H1 (cell line): ENCODE results near the gene PROK2. TPM values are rescaled to one million over a fixed set of nuclear protein-coding genes. Genes with fewer than 3 reads are reported as not detected.

Experiments used
- CTCF ChIA-PET: fragments of 300-600 bp; sonication (Branson Sonifier 250); formaldehyde crosslinking; loops from one replicate; lab custom pipeline; 2021; ENCODE audit not compliant: partially characterized antibody; lab: Charles Lee
- POLR2A ChIA-PET: fragments of 300-600 bp; sonication (Branson Sonifier 250); formaldehyde crosslinking; loops from one replicate; lab custom pipeline; 2021; ENCODE audit warnings: inconsistent platforms; ENCODE audit not compliant: partially characterized antibody; lab: Charles Lee
- DNase-seq, 2 experiments: peaks; one replicate each; pipeline versions ENCODE4 v3.0.0 to v3.0.0-alpha.2; 2010 to 2022; ENCODE audit warnings: low spot score in 2 of 2, low read depth in 1 of 2, mixed read lengths in 1 of 2
- FAIRE-seq: peaks from 2 replicates; lab custom pipeline; 2011; peaks lifted over from hg19 to GRCh38; lab: Jason Lieb, UNC
- H2AFZ ChIP-seq: 2 replicates; pipeline ENCODE4 v1.8.1; 2012; ENCODE audit warnings: low read length, inconsistent platforms
- H2AK5ac ChIP-seq: 2 replicates; pipeline ENCODE4 v1.6.1; 2013; ENCODE audit warnings: low read depth, low read length
- H2BK120ac ChIP-seq: replicated peaks from 2 replicates; pipeline ENCODE3; 2013; ENCODE audit warnings: low read depth, low read length, inconsistent platforms
- H2BK12ac ChIP-seq: 2 replicates; pipeline ENCODE4 v1.6.1; 2013; ENCODE audit warnings: low read depth, low read length
- H2BK15ac ChIP-seq: 2 replicates; pipeline ENCODE4 v1.6.1; 2013; ENCODE audit warnings: low read length
- H2BK20ac ChIP-seq: 2 replicates; pipeline ENCODE4 v1.6.1; 2013; ENCODE audit warnings: low read length
- H2BK5ac ChIP-seq: 2 replicates; pipeline ENCODE4 v1.6.1; 2013; ENCODE audit warnings: low read depth, low read length
- H3K14ac ChIP-seq: 2 replicates; pipeline ENCODE4 v1.6.1; 2013; ENCODE audit warnings: inconsistent platforms; ENCODE audit not compliant: insufficient read length
- H3K18ac ChIP-seq: 2 replicates; pipeline ENCODE4 v1.6.1; 2013; ENCODE audit warnings: low read length; ENCODE audit errors: extremely low read depth
- H3K23ac ChIP-seq: 2 replicates; pipeline ENCODE4 v1.6.1; 2013; ENCODE audit warnings: inconsistent platforms; ENCODE audit not compliant: insufficient read length
- H3K23me2 ChIP-seq: 2 replicates; pipeline ENCODE4 v1.6.1; 2013; ENCODE audit warnings: low read depth, low read length
- H3K27ac ChIP-seq: 2 replicates; pipeline ENCODE4 v1.6.1; 2011; ENCODE audit warnings: low read depth, low read length, inconsistent platforms
- H3K27me3 ChIP-seq, 4 experiments: replicated peaks in 1 of 4; 1 replicate in 1 of 4; 2 replicates in 3 of 4; pipeline versions ENCODE4 v1.6.1 to v1.8.1; 2011 to 2013; ENCODE audit warnings: low read length in 3 of 4, mild to moderate bottlenecking in 3 of 4, inconsistent platforms in 2 of 4, mixed read lengths in 2 of 4, moderate library complexity in 1 of 4; ENCODE audit not compliant: control insufficient read depth in 3 of 4, insufficient read depth in 3 of 4; ENCODE audit errors: extremely low read depth in 1 of 4
- H3K36me3 ChIP-seq, 4 experiments: 2 replicates each; pipeline versions ENCODE4 v1.6.1 to v1.8.1; 2011 to 2013; ENCODE audit warnings: mild to moderate bottlenecking in 4 of 4, low read length in 3 of 4, moderate library complexity in 2 of 4, control low read depth in 1 of 4, inconsistent platforms in 1 of 4; ENCODE audit not compliant: insufficient read depth in 4 of 4, control insufficient read depth in 2 of 4
- H3K4ac ChIP-seq: replicated peaks from 2 replicates; pipeline ENCODE3; 2013; ENCODE audit warnings: low read length, low read depth, mixed read lengths, inconsistent platforms; ENCODE audit not compliant: insufficient read length
- H3K4me1 ChIP-seq, 4 experiments: replicated peaks in 1 of 4; 1 replicate in 1 of 4; 2 replicates in 3 of 4; pipeline versions ENCODE4 v1.6.1 to v1.8.1; 2011 to 2013; ENCODE audit warnings: low read length in 3 of 4, inconsistent platforms in 2 of 4, mixed read lengths in 1 of 4; ENCODE audit not compliant: insufficient read depth in 4 of 4, control insufficient read depth in 3 of 4
- H3K4me2 ChIP-seq, 2 experiments: 2 replicates each; pipeline versions ENCODE4 v1.6.1 to v1.8.1; 2011 to 2013; ENCODE audit warnings: low read depth in 2 of 2, low read length in 2 of 2, control low read depth in 1 of 2, inconsistent platforms in 1 of 2, mild to moderate bottlenecking in 1 of 2; ENCODE audit not compliant: insufficient read depth in 1 of 2
- H3K4me3 ChIP-seq, 4 experiments: fragments of 200-600, 300-600 bp in 1 of 4; sonication (generic), shearing (Covaris generic), sonication (Bioruptor Twin) in 1 of 4; 2 replicates each; pipeline versions ENCODE4 v1.5.1 to v1.8.1; 2011 to 2016; ENCODE audit warnings: low read length in 4 of 4, low read depth in 3 of 4, control low read depth in 2 of 4, inconsistent platforms in 2 of 4, mild to moderate bottlenecking in 2 of 4, mixed read lengths in 1 of 4, moderate library complexity in 1 of 4; ENCODE audit not compliant: insufficient read depth in 2 of 4; ENCODE audit errors: extremely low read depth in 1 of 4
- H3K56ac ChIP-seq: replicated peaks from 2 replicates; pipeline ENCODE3; 2013; ENCODE audit warnings: low read depth, mild to moderate bottlenecking, mixed read lengths, low read length, inconsistent platforms; ENCODE audit not compliant: insufficient read length
- H3K79me1 ChIP-seq: 2 replicates; pipeline ENCODE4 v1.6.1; 2013; ENCODE audit warnings: low read depth, low read length, control low read depth
- H3K79me2 ChIP-seq, 2 experiments: 2 replicates each; pipeline versions ENCODE4 v1.6.1 to v1.8.1; 2012 to 2013; ENCODE audit warnings: low read length in 2 of 2, mild to moderate bottlenecking in 2 of 2, inconsistent platforms in 1 of 2; ENCODE audit not compliant: insufficient read depth in 2 of 2, control insufficient read depth in 1 of 2
- H3K9ac ChIP-seq, 4 experiments: replicated peaks in 1 of 4; 1 replicate in 1 of 4; 2 replicates in 3 of 4; pipeline versions ENCODE4 v1.6.1 to v1.8.1; 2011 to 2013; ENCODE audit warnings: low read depth in 3 of 4, low read length in 3 of 4, control low read depth in 2 of 4, mild to moderate bottlenecking in 2 of 4, moderate library complexity in 2 of 4, inconsistent platforms in 1 of 4; ENCODE audit errors: extremely low read depth in 1 of 4
- H3K9me3 ChIP-seq, 2 experiments: 2 replicates each; pipeline versions ENCODE4 v1.6.1 to v1.8.1; 2012 to 2013; ENCODE audit warnings: mild to moderate bottlenecking in 2 of 2, moderate library complexity in 2 of 2, control low read depth in 1 of 2, inconsistent platforms in 1 of 2, low read depth in 1 of 2, low read length in 1 of 2, mixed read lengths in 1 of 2; ENCODE audit not compliant: insufficient read depth in 2 of 2
- H4K20me1 ChIP-seq, 2 experiments: replicated peaks in 1 of 2; 2 replicates each; pipeline versions ENCODE3 to v1.8.1; 2011 to 2013; ENCODE audit warnings: inconsistent platforms in 2 of 2, low read length in 2 of 2, mild to moderate bottlenecking in 1 of 2; ENCODE audit not compliant: insufficient read depth in 2 of 2, control insufficient read depth in 1 of 2
- H4K5ac ChIP-seq: 2 replicates; pipeline ENCODE4 v1.6.1; 2013; ENCODE audit warnings: low read length, low read depth, mixed read lengths, inconsistent platforms; ENCODE audit not compliant: insufficient read length
- H4K8ac ChIP-seq: 2 replicates; pipeline ENCODE4 v1.8.0; 2013; ENCODE audit warnings: mild to moderate bottlenecking, moderate library complexity, low read length, inconsistent platforms; ENCODE audit not compliant: insufficient read depth; ENCODE audit errors: extremely low read depth
- H4K91ac ChIP-seq: replicated peaks from 2 replicates; pipeline ENCODE3; 2013; ENCODE audit warnings: low read length, mixed read lengths, inconsistent platforms; ENCODE audit not compliant: insufficient read length
- WGBS, 2 experiments: shearing (Covaris generic) in 1 of 2; methylation state at CpG; one replicate each; pipeline versions ENCODE4 v1.1.6 to v1.1.7; 2013 to 2015; ENCODE audit warnings: low lambda C conversion rate in 2 of 2, mixed read lengths in 2 of 2, inconsistent platforms in 1 of 2, low coverage in 1 of 2, missing lambda C conversion rate in 1 of 2; ENCODE audit not compliant: insufficient replicate concordance in 2 of 2, insufficient coverage in 1 of 2, insufficient read length in 1 of 2; ENCODE audit errors: extremely low coverage in 1 of 2, missing lambda C conversion rate in 1 of 2; 5-methylcytosine and 5-hydroxymethylcytosine counted together
- polyA plus RNA-seq, 7 experiments: library from polyadenylated mRNA; depleted of rRNA in 3 of 7; stranded (reverse) in 5 of 7; unstranded in 2 of 7; fragments of >200 nt in 5 of 7; fragments of 200-250 nt in 2 of 7; gene quantifications; 1 replicate in 5 of 7; 2 replicates in 1 of 7; 4 replicates in 1 of 7; pipeline versions ENCODE4 v1.2.1 to v1.2.3, GENCODE V29; 2011 to 2013; ENCODE audit warnings: missing spikeins in 2 of 7, mixed read lengths in 2 of 7
- total RNA-seq: library from RNA; stranded (reverse); fragmentation: NEBNext Ultra II Directional; extraction: Animal tissue kit (Norgen Biotek cat#: 25700); gene quantifications from 2 replicates; pipeline ENCODE4 v1.2.1, GENCODE V29; 2021

Gene PROK2
- total and polyA plus RNA-seq, 2 of the 8 experiments (the other 6 are each of a cell fraction or from before 2014, with no cell fraction given), result 0.50 to 1.8 TPM

GRCh38 chr3:71831599-71831998 is 46.7 kb upstream of the PROK2 start:
- POLR2A ChIA-PET, result no interaction called here
- CTCF ChIA-PET, result interaction anchor here (0.7 to 1.3 kb wide), 2 partner anchors 11 to 90 kb away, joined by 3 read pairs; no protein-coding TSS in a partner anchor
- Histone ChIP-seq H3K18ac (no peak overlapping the region), H3K27me3 (no peaks in the 10 kb centered on the region), H4K91ac (no peak overlapping the region), H3K56ac (no peak overlapping the region), H3K79me2 (no peaks in the 10 kb centered on the region), H3K4me1 (no peaks in the 10 kb centered on the region), H3K79me1 (no peaks in the 10 kb centered on the region), H2BK5ac (no peak overlapping the region), H3K4me3 (no peak overlapping the region), H3K9me3 (no peaks in the 10 kb centered on the region), H2AK5ac (no peak overlapping the region), H3K36me3 (no peaks in the 10 kb centered on the region), H3K23me2 (no peaks in the 10 kb centered on the region), H4K5ac (no peak overlapping the region), H2BK12ac (no peak overlapping the region), H3K4ac (no peak overlapping the region), H3K9ac (no peak overlapping the region), H2AFZ (no peak overlapping the region), H4K8ac (no peak overlapping the region), H3K23ac (no peak overlapping the region), H4K20me1 (no peaks in the 10 kb centered on the region), H3K27ac (no peak overlapping the region), H2BK15ac (no peak overlapping the region), H3K14ac (no peak overlapping the region), H2BK120ac (no peak overlapping the region), H3K4me2 (no peak overlapping the region), H2BK20ac (no peak overlapping the region)
- FAIRE-seq (no peak), DNase-seq (no peak)
- whole genome bisulfite sequencing, 2 experiments, result 83% methylated on average over 2 of the region's 2 CpGs; no CpG with 5 or more reads in 1 of the 2 experiments
